NCI-H1694 treated with DMSO at 0.1 percent for 48 hours (cell line): ENCODE results near the gene PPP1R12B.
A peak's percentile ranks its signal among the peaks of the same experiment; 100 is the strongest.
"Not testable (repeated sequence)": the region's sequence is repeated elsewhere in the genome, so short reads cannot be mapped to it uniquely, and the experiment has no call there.

Source experiments
- DNase-seq: peaks from one replicate; lab custom pipeline; 2025; lab: John Stamatoyannopoulos, UW

The PPP1R12B gene

DNA sequence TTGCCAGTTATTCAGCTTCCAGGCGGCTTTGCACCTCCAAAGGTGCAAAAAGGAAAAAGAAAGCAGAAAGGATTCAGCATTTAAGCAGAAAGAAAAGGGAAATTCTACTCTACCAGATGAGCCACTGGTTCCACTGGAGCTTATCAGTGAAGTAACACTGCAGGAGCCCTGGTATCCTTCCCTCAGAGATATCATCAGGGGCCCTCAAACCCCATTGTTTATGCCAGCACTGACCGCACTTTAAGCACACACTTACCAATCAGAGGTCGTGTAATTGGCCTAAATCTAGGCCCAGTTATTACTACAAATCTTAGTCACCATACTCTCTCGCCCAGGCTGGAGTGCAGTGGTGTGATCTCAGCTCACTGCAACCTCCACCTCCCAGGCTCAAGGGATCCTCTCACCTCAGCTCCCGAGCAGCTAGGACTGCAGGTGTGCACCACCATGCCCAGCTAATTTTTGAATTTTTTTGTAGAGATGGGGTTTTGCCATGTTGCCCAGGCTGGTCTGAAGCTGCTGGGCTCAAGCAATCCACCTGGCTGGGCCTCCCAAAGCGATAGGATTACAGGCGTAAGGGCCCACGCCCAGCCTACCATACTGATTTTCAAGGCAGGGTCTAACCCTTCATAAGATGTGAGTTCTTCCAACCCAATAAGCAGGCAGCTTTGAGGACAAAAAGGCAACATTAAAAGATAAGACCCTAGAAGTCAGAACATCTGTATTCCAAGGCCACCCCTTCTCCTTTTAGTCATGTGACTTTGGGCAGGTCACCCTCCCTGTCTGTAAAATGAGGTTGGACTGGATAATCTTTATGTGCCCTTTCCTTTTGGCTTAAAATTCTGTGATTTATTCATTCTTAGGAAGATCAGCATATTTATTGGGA lies 236.4 kb downstream of the PPP1R12B start:
- DNase-seq: no peak

DNA sequence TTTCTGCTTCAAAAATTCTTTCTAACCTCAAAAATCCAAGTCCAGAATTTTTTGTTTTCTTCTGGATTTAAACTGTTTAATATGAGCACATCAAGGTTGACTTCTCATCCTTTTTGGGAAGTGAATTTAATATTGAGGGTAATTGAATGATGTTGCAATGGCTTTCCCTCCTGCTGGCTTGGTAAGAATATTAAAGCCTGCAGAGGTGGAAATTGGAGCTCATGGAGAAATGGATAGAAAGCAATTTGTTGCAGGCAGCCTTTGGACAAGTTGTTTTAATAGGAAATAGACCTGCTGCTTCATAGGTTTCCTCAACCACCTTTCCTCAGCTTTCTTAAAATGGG lies 237.1 kb downstream of the PPP1R12B start:
- no peak for DNase-seq

GRCh38 chr1:202586018-202586821 lies 237.7 kb downstream of the PPP1R12B start:
- no peak for DNase-seq

GRCh38 chr1:202586871-202587270 lies 238.4 kb downstream of the PPP1R12B start:
- DNase-seq: no peak

DNA sequence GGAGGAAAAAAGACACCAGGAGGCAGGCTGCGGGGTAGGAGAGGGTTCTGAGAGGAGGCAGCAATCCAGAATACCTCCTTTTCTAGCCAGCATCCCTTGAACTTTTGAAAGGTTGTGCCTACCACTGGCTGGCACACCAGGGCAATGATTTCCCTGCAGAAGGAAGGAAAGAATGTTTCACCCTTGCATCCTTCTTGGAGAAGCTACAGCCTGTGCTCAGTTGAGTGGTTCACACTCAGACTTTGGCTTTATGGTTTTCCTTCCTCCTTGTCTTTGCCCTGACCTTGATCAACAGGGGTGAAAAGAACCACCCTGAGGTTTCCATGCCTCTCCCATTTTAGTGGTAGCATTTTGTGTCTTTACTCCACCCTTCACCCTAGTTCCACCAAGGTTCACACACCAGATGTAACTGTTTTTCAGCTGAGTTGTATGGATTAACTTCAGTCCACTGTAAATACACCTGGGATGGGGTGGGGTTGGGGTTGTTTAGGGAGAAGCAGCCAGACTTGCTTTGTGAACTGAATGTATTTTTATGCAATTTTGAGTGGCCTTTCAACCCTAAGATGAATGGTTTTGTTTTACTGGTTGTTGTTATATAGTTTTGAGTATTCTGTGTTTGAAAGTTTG lies 239.5 kb downstream of the PPP1R12B start:
- DNase-seq: no peak

GRCh38 chr1:202588503-202589189 lies 240.1 kb downstream of the PPP1R12B start:
- DNase-seq: no peak

DNA sequence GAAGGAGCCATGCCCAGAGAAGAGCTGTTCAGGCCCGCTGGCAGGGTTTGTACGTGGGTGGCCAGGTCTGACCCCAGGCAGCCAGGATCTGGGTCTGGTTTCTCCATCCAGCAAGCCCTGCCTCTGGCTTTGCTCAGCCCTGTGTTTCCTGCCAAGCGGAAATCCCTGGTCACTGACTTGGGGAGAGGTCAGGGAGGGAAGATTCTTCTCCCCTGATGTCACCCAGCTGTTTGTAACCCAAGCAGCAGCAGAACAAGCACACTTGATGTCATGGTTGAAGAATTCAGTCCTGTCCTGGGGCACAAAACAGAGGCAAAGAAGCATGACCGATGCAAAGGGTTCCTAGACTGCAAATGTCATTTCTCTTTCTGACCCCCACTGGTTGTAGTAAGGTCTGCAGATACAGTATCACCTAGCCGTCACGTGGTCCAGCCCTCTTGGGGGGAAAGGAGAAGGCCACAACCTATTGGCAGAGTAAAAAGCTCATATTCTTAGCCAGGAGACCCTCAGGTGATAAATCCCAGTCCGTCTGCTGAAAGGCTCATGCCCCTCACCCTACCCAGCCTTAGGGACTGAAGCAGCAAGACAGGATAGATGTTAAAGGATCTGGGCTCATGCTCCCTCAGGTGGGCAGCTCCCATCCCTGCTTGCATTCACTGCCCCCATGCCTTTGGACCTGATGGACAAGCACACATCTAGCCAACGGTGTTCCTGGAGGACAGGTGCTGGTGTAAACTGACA lies 240.9 kb downstream of the PPP1R12B start:
- no peak for DNase-seq

DNA sequence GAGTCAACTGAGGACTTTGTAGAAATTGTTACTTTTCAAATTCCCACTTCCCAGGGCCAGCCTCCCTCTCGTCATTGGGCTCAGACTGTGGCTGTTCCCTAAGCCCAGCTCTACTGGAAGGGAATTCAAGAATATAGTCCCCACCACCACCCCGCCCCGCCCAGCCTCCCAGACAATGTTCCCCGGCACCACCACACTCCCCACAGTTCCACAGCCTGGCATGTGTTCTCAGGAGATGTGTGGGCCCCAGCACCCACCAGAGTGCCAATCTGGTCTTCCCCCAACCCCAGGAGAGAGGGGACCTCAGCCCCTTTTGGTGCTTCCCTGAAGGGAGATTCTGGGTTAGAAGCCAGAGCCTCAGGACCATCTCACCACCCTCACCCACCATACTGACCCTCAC lies 241.6 kb downstream of the PPP1R12B start:
- DNase-seq: no peak

GRCh38 chr1:202590975-202591411 lies 242.5 kb downstream of the PPP1R12B start:
- DNase-seq: no peak

GRCh38 chr1:202591515-202591914 lies 243.0 kb downstream of the PPP1R12B start:
- no peak for DNase-seq

GRCh38 chr1:202592146-202592545 lies 243.6 kb downstream of the PPP1R12B start:
- no peak for DNase-seq

DNA sequence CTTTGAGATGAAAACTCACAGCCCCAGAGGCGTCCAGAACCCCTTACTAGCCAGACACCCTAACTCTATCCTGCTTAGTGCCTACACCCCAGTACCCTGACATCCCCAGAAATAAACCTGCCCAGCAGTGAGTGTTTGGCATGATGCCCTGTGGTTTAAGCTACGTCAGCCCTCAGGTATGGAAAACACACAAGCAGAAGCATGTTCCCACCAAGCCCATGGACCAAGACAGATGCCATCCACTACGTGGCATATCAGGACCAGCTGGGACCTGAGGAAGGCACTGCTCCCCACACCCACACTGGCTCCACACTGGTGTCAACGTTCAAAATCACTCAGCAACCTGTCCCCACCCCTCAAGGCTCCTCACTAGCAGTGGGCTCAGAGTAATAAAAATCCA lies 245.3 kb downstream of the PPP1R12B start:
- DNase-seq: no peak

- DNase-seq: no peak
Measured at GRCh38 chr1:202596638-202597037, 248.1 kb downstream of the PPP1R12B start.

DNA sequence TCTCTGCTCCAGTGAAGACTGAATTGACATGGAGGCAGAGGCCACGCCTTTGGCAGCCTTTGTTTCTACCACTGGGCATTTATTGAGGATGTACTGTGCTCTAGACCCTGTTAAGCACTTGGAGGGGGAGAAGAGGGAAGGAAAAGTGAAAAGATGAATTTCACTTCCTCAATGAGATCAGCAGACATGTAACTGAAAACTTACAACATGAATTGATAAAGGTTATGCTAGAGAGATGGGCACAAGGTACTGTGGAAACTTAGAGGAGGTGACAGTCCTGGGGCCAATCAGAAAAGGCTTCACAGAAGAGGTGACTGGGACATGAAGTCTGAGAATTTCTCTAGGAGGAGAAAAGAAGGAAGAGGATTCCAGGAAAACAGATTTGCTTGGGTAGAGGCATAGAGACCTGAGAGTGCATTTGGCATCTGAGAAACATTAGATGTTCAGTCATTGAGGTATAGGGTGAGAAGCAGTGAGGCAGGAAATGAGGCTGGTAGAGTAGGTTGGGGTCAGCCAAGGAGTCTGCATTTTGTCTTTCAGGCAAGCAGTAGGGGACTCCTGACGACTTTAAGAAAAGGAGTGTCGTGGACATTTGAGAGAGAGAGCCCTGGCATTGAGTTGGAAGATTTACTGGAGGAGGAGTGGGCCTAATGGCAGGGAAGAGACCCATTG lies 248.7 kb downstream of the PPP1R12B start:
- DNase-seq: no peak

- peak; percentile 41 for DNase-seq
Measured at GRCh38 chr1:202599669-202600431, 251.4 kb downstream of the PPP1R12B start.

DNA sequence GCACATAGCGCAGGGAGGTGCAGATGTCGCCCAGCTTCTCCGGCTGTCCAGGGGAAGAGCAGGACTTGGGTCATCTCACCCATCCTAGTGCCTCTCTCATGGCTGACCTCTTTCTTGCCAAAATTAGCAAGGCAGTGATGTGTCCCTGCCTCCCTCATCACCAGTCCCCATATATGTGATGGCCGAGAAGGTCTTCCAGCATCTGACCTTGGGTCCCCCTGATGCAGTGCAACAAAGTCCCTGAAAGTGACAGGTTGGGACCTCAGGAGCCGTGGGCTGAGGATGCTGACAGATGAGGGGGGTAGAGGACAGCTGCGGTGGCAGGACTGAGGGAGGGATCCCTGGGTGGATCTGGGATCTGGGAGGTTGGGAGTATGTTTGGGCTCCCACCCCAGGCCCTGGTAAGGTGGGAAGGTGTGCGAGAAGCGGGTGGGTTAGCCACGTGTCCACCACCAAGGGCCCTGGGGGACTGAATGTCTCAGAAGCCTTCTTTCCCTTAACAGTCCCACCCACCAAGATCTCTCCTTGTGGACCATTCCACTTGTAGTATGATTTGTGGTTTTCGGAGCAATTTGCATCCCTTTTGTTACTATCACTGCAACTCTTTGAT lies 252.0 kb downstream of the PPP1R12B start:
- DNase-seq: no peak

GRCh38 chr1:202603435-202603834 lies 254.9 kb downstream of the PPP1R12B start:
- DNase-seq: no peak

- DNase-seq: no peak
Measured at GRCh38 chr1:202605515-202605914, 257.0 kb downstream of the PPP1R12B start.

DNA sequence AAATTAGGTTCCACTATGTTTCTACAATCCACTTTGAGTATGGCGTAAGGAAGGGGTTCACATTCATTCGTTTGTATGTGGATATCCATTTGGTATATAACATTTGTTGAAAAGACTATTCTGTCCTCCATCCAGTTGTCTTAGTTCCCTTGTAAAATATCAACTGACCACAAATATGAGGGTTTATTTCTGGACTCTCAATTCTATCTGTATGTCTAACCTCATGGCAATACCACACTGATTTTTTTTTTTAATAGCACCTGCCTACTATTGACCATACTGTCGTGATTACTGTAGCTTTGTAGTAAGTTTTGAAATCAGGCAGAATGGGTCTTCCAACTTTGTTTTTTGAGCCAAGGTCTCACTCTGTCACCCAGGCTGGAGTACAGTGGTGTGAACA lies 263.5 kb downstream of the PPP1R12B start:
- DNase-seq: not testable (repeated sequence)

- no peak for DNase-seq
Measured at GRCh38 chr1:202613571-202613970, 265.1 kb downstream of the PPP1R12B start.
